HepG2 (cell line): ENCODE data around the gene DBNDD2. TPM values are rescaled to one million over a fixed set of nuclear protein-coding genes. Genes with fewer than 3 reads are reported as not detected.

ENCODE experiments used
- DNMT3B ChIP-seq: conservative IDR thresholded peaks from 2 replicates; pipeline ENCODE4 v1.6.1; 2016; ENCODE audit warnings: missing biosample characterization, control low read depth
- FOXA3 ChIP-seq: IDR thresholded peaks from 2 replicates; pipeline ENCODE4 v1.6.1; 2016; ENCODE audit warnings: missing genetic modification reagents, missing compliant biosample characterization
- HES4 ChIP-seq: sonication (generic); formaldehyde crosslinking; IDR thresholded peaks from 2 replicates; pipeline ENCODE4 v1.9.0; 2021; ENCODE audit warnings: mild to moderate bottlenecking, missing genetic modification reagents, borderline replicate concordance
- KDM1A ChIP-seq: IDR thresholded peaks from 2 replicates; pipeline ENCODE4 v1.6.1; 2016; ENCODE audit warnings: missing compliant biosample characterization
- MEIS1 ChIP-seq: sonication (generic); formaldehyde crosslinking; IDR thresholded peaks from 2 replicates; pipeline ENCODE4 v1.9.0; 2021; ENCODE audit warnings: mild to moderate bottlenecking, missing genetic modification reagents, moderate library complexity, borderline replicate concordance
- NFYC ChIP-seq: IDR thresholded peaks from 2 replicates; pipeline ENCODE4 v1.6.1; 2016; ENCODE audit warnings: missing genetic modification reagents, missing compliant biosample characterization
- POLR2AphosphoS5 ChIP-seq: IDR thresholded peaks from 2 replicates; pipeline ENCODE4 v1.6.1; 2012; ENCODE audit warnings: low read depth, low read length
- ZNF44 ChIP-seq: sonication (generic); formaldehyde crosslinking; IDR thresholded peaks from 2 replicates; pipeline ENCODE4 v1.5.1; 2020; ENCODE audit warnings: mild to moderate bottlenecking, missing genetic modification reagents
- ZNF570 ChIP-seq: sonication (generic); formaldehyde crosslinking; IDR thresholded peaks from 2 replicates; pipeline ENCODE4 v1.4.0; 2020; ENCODE audit warnings: mild to moderate bottlenecking, missing genetic modification reagents, borderline replicate concordance
- ZNF713 ChIP-seq: sonication (generic); formaldehyde crosslinking; IDR thresholded peaks from 2 replicates; pipeline ENCODE4 v1.4.0; 2020; ENCODE audit warnings: mild to moderate bottlenecking, missing genetic modification reagents
- polyA plus RNA-seq, 8 experiments: library from polyadenylated mRNA; depleted of rRNA in 3 of 8; stranded (reverse) in 7 of 8; unstranded in 1 of 8; fragments of >200 nt; fragmentation: Illumina TruSeq in 4 of 8; extraction: Trizol in 4 of 8; gene quantifications; 2 replicates each; pipeline versions ENCODE4 v1.2.1 to v1.2.3, GENCODE V29; 2011 to 2016; ENCODE audit warnings: low read depth in 4 of 8, missing spikeins in 1 of 8, mixed read lengths in 1 of 8; ENCODE audit not compliant: insufficient read depth in 1 of 8
- total RNA-seq, 5 experiments: library from RNA; depleted of rRNA; stranded (reverse); fragments of >200 nt; fragmentation: Illumina TruSeq; extraction: Trizol; gene quantifications; 2 replicates each; pipeline ENCODE4 v1.2.3, GENCODE V29; 2016; ENCODE audit warnings: low read depth in 1 of 5
- TF ChIP-seq, protein P1 (sequence below): IDR thresholded peaks from 2 replicates; pipeline ENCODE4 v1.6.1; 2016; ENCODE audit warnings: missing biosample characterization, missing genetic modification reagents, low read depth
- TF ChIP-seq, protein P2 (sequence below): sonication (generic); formaldehyde crosslinking; IDR thresholded peaks from 2 replicates; pipeline ENCODE4 v1.5.0; 2020; ENCODE audit warnings: missing genetic modification reagents, mild to moderate bottlenecking, borderline replicate concordance
- TF ChIP-seq, protein P3 (sequence below): sonication (generic); formaldehyde crosslinking; IDR thresholded peaks from 2 replicates; pipeline ENCODE4 v1.9.0; 2021; ENCODE audit warnings: missing genetic modification reagents, mild to moderate bottlenecking, borderline replicate concordance
- TF ChIP-seq, protein P4 (sequence below): sonication (generic); formaldehyde crosslinking; IDR thresholded peaks from 2 replicates; pipeline ENCODE4 v1.8.1; 2023; ENCODE audit warnings: missing genetic modification reagents, inconsistent platforms, borderline replicate concordance
- TF ChIP-seq, protein P5 (sequence below): sonication (generic); formaldehyde crosslinking; IDR thresholded peaks from 2 replicates; pipeline ENCODE4 v1.4.0; 2020; ENCODE audit warnings: mild to moderate bottlenecking, missing genetic modification reagents
- TF ChIP-seq, protein P6 (sequence below): IDR thresholded peaks from 2 replicates; pipeline ENCODE4 v1.6.1; 2016; ENCODE audit warnings: mild to moderate bottlenecking, missing biosample characterization, missing genetic modification reagents
- TF ChIP-seq, protein P7 (sequence below): IDR thresholded peaks from 2 replicates; pipeline ENCODE4 v1.6.1; 2016; ENCODE audit warnings: control low read depth

The DBNDD2 gene
- total and polyA plus RNA-seq, 2 of the 13 experiments (the other 11 are each of a cell fraction or from before 2014, with no cell fraction given): 16.7 to 47.6 TPM

DNA sequence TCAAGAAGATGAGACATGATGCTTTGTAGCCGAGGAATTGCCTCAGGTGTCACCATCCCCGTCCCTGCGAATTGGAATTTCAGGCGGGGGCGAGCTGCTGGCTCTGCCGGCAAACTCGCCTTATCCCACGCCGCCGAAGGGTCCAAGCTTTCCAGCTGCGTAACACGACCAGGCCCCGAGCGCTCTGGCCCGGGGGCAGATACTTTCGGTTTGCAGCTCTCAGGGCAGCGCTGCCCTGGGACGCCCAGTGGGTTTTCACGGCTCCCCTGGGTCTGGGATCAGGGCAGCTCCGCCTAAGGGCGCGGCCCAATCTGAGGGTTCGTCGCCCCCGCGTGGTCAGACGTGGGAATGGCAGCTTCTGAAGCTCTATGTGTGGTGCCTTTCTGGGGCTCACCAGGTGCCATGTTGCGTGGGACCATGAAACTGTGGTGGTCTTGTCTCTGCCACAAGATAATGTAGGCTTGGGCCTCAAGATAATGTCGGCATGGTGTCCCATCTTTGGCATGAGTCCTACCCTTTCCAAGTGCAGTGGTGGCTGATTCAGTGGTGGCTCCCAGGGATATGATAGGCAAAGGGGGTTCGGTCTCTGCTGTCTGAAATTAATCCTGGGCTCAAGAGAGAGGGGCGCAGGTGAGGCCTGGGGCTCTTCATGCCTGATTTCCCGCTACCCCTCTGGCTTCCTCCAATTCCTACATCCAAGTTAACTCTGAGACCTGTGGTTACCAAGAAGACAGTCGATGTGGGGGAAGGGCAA lies 28.8 kb downstream of the DBNDD2 start (continued):
- TF ChIP-seq, protein P1, sequence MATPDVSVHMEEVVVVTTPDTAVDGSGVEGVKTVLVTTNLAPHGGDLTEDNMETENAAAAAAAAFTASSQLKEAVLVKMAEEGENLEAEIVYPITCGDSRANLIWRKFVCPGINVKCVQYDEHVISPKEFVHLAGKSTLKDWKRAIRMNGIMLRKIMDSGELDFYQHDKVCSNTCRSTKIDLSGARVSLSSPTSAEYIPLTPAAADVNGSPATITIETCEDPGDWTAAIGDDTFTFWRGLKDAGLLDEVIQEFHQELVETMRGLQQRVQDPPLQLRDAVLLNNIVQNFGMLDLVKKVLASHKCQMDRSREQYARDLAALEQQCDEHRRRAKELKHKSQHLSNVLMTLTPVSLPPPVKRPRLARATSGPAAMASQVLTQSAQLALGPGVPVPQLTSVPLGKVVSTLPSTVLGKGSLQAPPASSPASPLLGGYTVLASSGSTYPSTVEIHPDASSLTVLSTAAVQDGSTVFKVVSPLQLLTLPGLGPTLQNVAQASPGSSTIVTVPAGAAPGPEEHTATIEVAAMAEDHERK (CRISPR knock-in tag): no peak
- TF ChIP-seq FOXA3: peak; percentile 39; the same call in 1 of the 2 replicates
- TF ChIP-seq HES4 (CRISPR knock-in tag): no peak
- TF ChIP-seq KDM1A (CRISPR knock-in tag): no peak
- TF ChIP-seq POLR2AphosphoS5: no peak
- TF ChIP-seq ZNF713 (CRISPR knock-in tag): 0 out of 2 replicates have a peak, but pooled peaks have one; percentile 57
- peak; percentile 72; the same call in 1 of the 2 replicates for TF ChIP-seq ZNF570 (CRISPR knock-in tag)
- TF ChIP-seq, protein P2, sequence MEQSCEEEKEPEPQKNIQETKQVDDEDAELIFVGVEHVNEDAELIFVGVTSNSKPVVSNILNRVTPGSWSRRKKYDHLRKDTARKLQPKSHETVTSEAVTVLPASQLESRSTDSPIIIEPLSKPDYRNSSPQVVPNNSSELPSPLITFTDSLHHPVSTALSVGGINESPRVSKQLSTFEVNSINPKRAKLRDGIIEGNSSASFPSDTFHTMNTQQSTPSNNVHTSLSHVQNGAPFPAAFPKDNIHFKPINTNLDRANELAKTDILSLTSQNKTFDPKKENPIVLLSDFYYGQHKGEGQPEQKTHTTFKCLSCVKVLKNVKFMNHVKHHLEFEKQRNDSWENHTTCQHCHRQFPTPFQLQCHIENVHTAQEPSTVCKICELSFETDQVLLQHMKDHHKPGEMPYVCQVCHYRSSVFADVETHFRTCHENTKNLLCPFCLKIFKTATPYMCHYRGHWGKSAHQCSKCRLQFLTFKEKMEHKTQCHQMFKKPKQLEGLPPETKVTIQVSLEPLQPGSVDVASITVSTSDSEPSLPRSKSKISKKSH (CRISPR knock-in tag): peak; percentile 95
- TF ChIP-seq, protein P3, sequence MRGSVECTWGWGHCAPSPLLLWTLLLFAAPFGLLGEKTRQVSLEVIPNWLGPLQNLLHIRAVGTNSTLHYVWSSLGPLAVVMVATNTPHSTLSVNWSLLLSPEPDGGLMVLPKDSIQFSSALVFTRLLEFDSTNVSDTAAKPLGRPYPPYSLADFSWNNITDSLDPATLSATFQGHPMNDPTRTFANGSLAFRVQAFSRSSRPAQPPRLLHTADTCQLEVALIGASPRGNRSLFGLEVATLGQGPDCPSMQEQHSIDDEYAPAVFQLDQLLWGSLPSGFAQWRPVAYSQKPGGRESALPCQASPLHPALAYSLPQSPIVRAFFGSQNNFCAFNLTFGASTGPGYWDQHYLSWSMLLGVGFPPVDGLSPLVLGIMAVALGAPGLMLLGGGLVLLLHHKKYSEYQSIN (CRISPR knock-in tag): no peak
- TF ChIP-seq, protein P4, sequence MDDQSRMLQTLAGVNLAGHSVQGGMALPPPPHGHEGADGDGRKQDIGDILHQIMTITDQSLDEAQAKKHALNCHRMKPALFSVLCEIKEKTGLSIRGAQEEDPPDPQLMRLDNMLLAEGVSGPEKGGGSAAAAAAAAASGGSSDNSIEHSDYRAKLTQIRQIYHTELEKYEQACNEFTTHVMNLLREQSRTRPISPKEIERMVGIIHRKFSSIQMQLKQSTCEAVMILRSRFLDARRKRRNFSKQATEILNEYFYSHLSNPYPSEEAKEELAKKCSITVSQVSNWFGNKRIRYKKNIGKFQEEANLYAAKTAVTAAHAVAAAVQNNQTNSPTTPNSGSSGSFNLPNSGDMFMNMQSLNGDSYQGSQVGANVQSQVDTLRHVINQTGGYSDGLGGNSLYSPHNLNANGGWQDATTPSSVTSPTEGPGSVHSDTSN: no peak
- TF ChIP-seq, protein P5, sequence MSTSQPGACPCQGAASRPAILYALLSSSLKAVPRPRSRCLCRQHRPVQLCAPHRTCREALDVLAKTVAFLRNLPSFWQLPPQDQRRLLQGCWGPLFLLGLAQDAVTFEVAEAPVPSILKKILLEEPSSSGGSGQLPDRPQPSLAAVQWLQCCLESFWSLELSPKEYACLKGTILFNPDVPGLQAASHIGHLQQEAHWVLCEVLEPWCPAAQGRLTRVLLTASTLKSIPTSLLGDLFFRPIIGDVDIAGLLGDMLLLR (CRISPR knock-in tag): peak; percentile 85; the same call in 1 of the 2 replicates
- TF ChIP-seq, protein P6, sequence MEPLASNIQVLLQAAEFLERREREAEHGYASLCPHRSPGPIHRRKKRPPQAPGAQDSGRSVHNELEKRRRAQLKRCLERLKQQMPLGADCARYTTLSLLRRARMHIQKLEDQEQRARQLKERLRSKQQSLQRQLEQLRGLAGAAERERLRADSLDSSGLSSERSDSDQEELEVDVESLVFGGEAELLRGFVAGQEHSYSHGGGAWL (CRISPR knock-in tag): peak; percentile 89
- TF ChIP-seq MEIS1: peak; percentile 83; the same call in 1 of the 2 replicates
- TF ChIP-seq, protein P7, sequence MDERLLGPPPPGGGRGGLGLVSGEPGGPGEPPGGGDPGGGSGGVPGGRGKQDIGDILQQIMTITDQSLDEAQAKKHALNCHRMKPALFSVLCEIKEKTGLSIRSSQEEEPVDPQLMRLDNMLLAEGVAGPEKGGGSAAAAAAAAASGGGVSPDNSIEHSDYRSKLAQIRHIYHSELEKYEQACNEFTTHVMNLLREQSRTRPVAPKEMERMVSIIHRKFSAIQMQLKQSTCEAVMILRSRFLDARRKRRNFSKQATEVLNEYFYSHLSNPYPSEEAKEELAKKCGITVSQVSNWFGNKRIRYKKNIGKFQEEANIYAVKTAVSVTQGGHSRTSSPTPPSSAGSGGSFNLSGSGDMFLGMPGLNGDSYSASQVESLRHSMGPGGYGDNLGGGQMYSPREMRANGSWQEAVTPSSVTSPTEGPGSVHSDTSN (CRISPR knock-in tag): no peak
- TF ChIP-seq ZNF44 (CRISPR knock-in tag): peak; percentile 96
- TF ChIP-seq DNMT3B (CRISPR knock-in tag): no peak
- TF ChIP-seq NFYC: no peak
